CD4-positive, alpha-beta T cell treated with Interleukin-4 for 1 hour (primary cell): Measurements from ENCODE around the gene PTP4A1.
"Not testable (repeated sequence)": the region's sequence is repeated elsewhere in the genome, so short reads cannot be mapped to it uniquely, and the experiment has no call there.

Experiments used
- DNase-seq, 2 donors: peaks; one replicate each; pipeline ENCODE4 v3.0.0-alpha.2; 2020 to 2022

The PTP4A1 gene

DNA sequence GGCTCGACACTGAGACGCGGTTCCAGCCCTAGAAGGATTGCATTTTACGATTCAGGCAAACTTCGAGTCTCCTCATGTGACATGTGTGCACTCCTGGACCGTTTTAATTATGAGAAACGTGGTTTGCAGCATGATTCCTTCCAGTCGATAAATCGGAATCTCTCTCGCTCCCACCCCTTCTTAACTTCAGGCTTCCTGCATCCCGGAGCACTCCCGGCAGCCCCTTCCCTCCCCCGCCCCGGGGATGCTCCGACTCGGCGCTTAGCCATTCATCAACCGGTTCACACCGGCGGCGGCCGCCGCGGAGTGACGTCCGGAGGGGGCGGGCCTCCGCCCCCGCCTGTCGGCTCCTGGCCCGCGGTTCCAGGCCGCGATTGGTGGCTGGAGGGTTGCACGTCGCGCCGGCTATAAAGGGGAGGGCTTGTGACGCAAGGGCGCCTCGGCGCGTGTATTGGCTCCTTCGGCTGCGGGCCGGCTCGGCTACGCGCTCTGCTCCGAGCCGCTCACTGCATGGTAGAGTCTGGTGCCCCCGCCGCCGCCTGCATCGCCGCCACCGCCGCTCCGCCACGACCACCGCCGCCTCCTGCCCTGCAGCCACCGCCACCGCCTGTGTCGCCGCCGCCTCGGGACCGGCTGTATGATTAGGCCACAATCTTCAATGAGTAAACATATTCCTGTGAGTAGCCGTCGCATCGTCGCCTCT lies at the start of gene PTP4A1, which contains the start of gene LOC128125822:
PTP4A1 (plus strand) TSS at position 437 of the 703 bp plus-strand sequence. CDS start 4,401 bp downstream, outside the sequence.
LOC128125822 (plus strand) TSS at position 437 of the 703 bp plus-strand sequence.
- DNase-seq, result peak; percentile 96 to 97

DNA sequence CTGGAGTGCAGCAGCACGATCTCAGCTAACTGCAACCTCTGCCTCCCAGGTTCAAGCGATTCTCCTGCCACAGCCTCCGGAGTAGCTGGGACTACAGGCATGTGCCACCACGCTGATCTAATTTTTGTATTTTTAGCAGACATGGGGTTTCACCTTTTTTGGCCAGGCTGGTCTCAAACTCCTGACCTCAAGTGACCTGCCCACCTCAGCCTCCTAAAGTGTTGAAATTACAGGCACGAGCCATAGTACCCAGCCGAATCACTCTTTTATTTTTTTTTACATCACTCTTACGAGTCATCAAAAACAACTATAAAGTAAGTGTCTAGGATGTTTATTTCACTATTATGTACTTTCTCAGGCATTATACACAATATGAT lies 49.4 kb upstream of the PTP4A1 start:
- not testable (repeated sequence) for DNase-seq

DNA sequence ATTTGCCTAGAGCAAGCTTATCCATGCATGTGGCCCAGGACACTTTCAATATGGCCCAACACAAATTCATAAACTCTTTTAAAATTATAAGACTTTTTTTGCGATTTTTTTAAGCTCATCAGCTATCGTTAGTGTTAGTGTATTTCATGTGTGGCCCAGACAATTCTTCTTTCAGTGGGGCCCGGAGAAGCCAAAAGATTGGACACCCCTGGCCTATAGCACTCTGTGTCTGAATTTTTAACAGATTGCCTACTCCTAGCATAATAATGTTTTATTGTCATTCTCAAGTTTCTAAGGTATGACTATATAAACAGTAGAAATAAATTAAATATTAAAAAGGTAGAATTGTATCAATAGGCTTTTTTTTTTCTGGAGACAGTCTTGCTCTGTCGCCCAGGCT lies 48.6 kb upstream of the PTP4A1 start:
- DNase-seq, result no peak

DNA sequence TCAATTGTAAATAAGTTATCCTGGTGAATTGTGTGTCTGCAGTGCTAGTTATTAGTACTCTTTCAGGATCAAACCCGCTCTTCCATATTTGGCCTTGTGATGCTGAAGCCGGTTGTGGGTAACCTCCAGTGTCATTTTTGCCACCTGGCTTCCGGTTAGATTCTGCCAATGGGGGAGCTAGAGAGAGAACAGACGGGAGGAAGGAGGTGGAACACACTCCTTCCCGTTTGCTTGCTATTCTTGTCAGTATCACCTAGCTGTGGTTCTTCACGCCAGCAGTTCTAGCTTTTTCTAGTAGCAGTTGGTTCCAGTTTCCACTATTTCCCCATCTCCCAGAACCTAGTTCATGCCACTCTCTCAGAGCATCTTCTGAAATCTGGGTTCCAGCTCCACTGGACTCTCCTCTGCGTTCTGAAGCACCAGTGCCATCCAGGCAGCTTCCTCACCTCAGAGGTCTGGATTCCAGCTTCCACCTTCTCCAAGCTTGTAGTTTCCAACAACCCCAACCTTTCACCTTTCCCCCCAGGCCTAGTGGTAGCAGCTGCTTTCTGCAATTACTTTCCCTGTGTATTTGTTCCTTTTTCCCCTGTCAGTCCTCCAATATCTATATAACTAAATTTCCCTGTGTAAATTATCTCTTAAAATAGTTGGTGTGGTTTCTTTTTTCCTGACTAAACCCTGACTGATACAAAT lies 46.9 kb upstream of the PTP4A1 start:
- DNase-seq, result peak in 1 of 2 donors; percentile 20

DNA sequence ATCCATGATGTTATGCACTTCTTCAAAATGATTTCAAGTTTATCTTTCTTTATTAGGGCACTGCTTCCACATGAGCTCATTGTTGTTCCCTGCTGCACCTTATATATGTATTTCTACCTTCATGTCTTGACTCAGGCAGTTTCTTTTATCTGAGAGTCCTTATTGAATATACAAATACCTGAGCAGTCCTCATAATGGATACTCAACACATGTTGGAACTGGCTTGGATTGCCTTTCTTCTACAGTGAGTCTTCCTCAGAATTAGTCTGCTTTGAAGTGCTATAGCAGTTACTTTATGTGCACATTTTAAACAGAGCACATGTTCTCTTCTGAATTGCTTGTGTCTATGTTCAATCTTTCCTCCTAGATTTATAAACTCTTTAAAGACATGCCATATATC lies 45.3 kb upstream of the PTP4A1 start:
- DNase-seq, result no peak

DNA sequence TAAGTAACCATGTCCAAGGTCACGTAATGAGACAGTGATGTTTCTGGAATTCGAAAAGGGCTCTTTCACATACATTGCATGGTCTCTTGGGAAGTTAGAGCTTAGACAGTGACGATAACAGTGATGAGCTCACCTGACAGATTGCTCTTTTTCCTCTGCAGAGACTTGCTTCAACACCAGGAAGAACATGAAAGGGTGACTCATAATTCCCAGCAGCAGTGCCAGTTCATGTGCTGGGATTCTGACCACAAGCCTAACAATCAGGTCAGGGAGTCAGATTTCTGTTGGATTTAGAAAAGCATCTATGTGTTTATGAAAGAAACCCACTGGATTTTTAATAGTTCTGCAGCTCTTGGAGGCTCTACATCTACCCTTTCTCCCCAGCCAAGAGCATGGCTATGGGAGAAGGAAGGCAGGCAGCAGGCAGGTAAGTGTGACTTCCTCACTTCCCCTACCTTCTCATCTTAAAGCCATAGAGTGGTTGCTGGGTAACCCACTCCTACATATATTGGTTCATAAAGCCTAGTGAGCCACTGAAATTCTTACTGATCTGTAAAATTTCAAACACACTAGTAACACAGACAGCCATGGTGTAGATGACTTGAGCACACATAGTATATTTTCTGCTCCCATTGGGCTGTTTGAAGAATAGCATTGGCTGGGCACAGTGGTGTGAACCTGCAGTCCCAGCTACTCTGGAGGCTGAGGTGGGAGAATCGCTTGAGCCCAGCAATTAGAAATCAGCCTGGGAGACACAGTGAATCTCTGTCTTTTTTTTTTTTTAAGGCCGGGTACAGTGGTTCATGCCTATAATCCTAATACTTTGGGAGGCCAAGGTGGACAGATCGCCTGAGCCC lies 44.4 kb upstream of the PTP4A1 start:
- DNase-seq, result no peak

DNA sequence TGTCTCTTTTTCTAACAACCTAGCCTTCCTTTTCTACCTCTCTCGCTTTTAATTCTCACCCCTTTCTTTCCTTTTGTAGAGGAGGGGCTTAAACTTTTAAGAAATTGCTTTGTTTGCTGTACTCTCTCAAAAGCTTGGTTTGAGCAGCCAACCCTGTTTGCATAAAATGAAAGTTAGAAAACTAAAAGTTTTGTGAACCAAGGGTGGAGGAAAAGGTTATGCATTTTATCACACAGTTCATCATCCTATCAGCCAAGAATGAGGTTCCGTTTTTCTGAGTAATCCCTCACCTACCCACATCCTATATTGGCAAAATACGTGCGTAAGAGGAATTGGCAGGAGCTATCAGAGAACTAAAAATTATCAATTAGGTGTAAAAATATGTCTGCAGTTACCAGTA lies 42.8 kb upstream of the PTP4A1 start:
- DNase-seq, result peak in 1 of 2 donors; percentile 26

DNA sequence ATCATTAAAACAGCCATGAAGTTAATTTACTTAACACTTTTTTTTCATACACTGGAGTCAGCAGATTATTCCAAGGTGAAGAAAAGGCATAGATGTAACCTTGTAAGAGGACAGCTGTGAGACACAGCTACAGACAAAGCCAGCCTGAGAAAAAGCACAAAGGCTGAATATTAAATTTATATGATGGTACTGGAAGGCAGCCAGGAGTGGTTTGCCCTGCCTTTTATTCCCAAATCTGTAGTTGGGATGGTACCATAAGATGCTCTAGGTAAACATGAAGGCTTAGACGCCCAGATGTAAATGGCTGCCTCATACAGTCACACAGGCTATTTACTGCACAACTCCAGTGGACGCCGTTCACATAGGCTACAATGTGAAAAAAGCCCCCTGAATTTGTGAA lies 42.1 kb upstream of the PTP4A1 start:
- no peak for DNase-seq

DNA sequence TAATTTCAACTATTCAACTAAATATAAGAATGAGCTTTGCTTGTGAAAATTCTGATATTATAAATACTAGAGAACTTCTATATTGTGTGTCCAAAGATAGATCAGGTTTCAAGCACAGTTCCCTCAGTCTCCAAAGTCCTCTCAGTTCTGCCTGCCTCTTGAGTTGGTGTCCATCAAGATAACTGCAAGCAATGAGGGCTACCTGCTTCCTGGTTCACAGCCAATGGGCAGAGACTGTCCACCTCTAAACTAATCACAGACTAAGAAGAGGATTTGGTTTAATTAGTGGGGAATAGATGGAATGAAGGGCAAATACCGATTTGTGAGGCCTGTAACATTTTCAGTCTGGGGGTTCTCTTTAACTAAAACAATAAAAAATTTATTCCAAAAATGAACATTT lies 41.3 kb upstream of the PTP4A1 start:
- DNase-seq, result no peak

DNA sequence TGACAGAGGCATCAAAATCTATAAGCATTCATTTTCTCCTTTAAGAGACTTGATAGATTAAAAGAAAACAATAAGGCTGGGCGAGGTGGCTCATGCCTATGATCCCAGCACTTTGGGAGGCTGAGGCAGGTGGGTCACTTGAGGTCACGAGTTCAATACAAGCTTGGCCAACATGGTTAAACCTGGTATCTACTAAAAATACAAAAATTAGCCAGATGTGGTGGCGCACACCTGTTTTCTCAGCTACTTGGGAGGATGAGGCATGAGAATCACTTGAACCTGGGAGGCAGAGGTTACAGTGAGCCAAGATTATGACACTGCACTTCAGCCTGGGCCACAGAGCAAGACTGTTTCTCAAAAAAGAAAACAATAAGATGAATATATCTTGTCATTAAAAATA lies 39.3 kb upstream of the PTP4A1 start:
- no peak for DNase-seq

DNA sequence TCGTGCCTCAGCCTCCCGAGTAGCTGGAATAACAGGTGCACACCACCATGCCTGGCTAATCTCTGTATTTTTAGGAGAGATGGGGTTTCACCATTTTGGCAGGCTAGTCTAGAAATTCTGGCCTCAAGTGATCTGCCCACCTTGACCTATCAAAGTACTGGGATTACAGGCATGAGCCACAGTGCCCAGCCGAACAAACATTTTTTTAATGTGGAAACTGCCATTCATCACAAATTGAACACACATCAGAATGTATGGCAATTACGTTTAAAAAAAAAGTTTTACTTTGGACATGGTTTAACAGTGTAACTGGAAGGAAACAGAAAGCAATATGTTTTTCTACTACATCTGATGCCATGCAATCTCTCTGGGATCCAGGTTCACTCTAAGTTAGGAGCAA lies 38.3 kb upstream of the PTP4A1 start:
- no peak for DNase-seq

DNA sequence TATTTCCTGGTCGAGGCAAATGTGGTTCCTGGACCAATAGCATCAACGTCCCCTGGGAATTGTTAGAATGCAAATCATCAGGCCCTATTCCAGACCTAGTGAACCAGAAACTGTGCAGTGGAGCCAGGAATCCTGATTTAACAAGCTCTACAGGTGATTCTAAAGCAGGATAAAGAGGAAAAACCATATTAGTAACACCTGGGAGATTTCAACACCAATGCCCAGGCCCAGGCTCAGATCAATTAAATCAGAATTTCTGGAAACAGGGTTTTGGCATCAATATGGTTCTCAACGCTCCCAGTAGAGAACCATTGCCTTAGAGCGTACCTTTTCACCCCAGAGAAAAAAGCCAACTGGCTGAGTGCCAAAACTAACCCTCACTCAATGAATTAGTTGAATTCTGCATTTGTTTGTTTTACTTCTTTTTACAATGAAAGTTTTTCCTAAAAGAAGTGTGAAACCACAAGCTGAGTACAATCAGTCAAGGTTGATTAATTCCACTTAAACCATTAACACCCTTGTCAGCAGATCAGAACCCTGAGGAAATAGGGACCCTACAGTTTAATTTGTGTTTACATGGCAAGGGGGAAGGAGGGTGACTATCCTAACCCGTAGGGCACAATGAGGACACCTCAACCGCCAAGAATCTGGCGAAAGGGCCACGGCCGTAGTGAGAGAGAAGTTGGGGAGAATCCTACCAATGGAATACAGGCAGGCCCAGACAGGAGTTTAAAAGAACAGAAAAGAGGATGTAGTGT lies 34.9 kb upstream of the PTP4A1 start:
- DNase-seq, result no peak

DNA sequence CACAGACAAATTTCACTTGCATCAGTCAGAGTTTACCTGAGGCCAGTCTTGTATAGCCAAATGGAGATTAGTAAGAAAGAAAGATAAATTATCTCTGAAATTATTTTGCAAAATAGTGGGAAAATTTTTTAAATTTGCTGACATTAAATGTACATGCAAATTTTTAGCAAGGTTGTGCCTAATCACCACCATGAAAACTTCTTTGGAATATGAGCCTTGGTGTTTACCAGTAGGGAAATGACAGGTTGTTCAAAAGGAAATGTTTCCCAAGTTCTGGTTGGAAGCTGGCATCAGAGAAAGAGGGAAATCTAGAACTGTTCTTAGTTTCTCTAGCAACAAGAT lies 34.4 kb upstream of the PTP4A1 start:
- no peak for DNase-seq

DNA sequence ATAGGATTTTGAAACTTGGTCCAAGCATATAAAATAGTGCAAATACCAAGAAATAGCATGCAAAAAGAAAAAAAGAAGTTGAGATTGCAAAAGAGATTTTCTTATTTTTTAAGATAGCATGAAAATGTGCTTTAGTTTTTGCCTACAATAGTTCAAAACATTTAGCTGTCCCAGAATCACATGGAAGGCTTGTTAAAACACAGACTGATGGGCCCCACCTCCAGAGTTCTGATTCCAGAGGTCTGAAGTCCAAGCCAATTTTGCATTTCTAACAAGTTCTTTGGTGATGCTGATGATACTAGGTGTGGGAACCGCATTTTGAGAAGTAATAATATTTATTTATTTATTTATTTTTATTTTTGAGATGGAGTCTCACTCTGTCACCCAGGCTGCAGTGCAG lies 33.7 kb upstream of the PTP4A1 start:
- DNase-seq, result no peak

DNA sequence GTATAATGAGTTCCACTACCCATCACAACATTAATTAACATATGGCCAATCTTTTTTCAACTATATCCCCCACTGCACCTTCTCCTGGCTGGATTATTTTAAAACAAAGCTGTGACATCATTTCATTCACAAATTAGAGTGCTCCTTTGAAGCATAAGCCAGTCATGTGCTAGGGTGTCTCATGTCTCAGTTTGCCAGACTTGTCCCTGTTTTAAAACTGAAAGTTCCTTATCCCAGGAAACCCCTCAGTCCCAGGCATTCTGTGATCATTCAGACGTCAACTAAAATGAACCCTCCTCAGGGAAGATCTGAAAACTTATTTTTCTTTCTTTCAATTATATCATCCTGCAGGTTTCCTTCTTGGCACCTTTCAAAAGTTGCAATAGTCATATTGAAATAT lies 29.3 kb upstream of the PTP4A1 start:
- DNase-seq, result no peak

DNA sequence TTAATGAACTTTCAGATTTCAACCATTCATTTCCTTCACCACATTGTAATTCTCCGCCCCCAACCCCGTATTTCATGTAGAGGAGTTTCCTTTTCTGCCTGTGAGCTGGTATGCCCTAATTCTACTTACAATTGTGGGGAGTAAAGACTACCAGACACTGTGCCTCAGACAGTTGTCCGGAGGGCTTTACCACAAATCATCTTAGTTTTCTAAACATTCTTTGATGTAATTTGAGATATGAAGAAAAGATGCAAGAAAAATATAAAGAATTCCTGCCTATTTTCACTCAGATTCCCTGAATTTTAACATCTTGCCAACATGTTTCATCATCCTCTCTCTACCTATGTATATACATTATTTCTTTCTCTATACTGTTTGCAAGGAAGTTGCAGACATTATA lies 28.3 kb upstream of the PTP4A1 start:
- DNase-seq, result no peak

DNA sequence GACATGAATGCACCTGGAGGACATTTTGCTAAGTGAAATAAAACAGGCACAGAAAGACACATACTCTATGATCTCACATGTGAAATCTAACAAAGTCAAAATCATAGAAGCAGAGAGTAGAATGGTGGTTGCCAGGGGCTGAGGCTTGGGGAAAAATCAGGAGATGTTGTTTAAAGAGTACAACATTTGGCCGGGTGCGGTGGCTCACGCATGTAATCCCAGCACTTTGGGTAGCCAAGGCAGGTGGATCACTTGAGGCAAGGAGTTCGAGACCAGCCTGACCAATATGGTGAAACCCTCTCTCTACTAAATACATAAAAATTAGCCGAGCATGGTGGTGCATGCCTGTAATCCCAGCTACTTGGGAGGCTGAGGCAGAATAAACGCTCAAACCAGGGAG lies 26.0 kb upstream of the PTP4A1 start:
- DNase-seq, result no peak

DNA sequence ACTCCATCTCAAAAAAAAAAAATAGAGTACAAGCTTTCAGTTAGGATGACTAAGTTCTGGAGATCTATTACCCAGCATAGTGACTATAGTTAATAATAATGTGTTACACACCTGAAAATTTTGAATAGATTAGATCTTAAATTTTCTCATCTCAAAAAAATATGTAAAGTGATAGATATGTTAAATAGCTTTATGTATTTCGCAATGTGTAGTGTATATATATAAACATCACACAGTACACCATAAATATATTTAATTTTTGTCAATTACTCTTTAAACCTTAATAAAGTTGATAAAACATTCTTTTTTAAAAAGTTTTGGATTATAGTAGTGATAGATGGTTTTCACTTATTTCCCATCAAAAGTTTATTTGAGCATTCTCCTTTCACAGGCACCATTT lies 25.6 kb upstream of the PTP4A1 start:
- no peak for DNase-seq

DNA sequence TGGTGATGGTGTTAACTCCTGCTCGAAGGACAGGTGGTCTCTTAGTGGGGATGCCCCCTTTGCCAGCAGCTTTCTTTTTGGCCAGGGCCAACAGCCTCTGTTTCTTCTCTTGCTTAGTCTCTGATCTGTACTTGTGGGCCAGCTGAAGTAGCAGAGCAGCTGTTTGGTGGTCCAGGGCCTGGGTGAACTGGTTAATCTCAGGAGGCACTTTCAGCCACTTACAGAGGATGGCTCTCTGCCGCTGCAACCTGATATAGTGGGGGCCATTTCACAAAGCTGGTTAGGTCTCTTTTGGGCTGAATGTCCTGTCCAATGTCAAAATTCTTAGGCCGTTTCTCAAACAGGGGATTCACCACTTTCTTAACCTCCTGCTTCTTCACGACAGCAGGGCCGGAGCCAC lies 23.2 kb upstream of the PTP4A1 start:
- no peak for DNase-seq

DNA sequence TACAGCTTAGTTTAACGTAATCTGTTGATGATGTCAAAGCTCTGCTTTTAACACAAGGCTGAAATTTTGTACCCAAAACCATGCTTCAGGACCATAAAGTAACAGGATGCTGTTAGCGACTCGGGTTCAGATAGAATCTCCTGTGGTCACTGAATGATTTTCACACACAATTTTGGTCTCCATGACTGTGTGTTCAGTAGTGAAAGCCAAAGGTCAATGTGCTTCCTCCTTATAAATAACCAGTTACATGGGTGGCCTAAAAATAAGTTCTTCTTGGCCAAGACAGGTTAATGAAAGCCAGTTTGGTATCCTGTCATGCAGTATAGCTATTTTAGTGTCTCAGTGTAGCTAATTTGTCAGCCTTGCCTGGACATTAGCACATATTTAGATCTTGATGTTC lies 19.1 kb upstream of the PTP4A1 start:
- no peak for DNase-seq

DNA sequence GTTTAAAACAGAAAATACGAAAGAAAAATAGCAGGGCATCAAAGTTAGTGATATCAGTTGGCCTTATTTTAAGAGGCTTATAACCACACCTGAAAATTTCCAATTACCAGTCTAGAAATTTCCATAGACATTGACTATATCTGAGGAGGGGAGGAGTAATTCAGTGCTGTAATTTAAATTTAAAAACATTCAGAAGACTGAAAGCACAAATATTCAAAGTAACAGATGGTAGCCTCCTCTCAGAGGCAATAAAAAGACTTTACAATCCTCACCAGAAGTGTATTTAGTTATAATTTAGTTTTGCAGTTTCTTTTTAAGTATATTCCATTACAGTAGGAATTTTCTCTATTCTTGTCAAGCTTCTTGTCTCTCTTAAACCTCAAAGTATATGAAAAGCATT lies 18.4 kb upstream of the PTP4A1 start:
- no peak for DNase-seq

DNA sequence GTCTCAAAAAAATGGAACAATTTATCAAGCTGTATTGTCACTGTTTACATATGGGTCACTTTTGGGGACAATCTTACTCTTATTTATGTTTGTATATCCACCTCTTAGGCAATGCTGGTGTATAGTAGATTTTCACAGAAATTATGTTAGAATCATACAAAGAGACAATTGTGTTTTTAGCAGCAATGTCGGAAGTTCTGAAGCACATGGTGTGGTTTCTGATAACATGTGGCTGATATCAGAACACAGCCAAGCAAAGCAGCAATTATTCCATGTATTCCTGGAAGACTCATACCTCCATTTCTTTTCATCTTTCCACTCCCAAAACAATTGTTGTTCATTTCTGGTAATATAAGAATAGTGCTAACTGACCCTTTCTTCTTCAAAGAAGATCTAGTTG lies 17.5 kb upstream of the PTP4A1 start:
- DNase-seq, result no peak

DNA sequence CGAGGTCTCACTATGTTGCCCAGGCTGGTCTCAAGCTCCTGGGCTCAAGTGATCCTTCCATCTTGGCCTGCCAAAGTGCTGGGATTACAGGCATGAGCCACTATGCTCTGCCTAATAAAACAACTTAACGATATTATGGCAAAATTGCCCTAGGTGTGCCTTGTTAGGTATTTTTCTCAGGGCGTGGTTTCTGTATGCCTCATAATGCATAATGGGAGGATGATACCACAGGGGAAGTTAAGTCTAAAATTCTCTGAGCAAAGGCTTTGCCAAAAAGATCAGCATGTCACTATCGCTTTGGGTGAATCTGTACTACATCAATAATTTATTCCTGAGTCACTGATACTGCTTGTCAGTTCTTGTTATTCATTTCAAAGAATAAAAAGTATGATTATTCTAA lies 15.9 kb upstream of the PTP4A1 start:
- DNase-seq, result no peak
